ENCODE measurements around the gene GALNS.

GALNS gene

GRCh38 chr16:88857728-88858339, 1.1 kb upstream of the GALNS start:
- peak; percentile 74 for DNase-seq (ENCODE audit: low spot score)

- no peak for DNase-seq (ENCODE audit: low spot score)
Observed at GRCh38 chr16:88856122-88856827, 472 bp downstream of the GALNS start.

- DNase-seq (ENCODE audit: low spot score): no peak
Observed at GRCh38 chr16:88855736-88856121, 1.0 kb downstream of the GALNS start.

- no peak for DNase-seq (ENCODE audit: low spot score)
Observed at GRCh38 chr16:88855176-88855575, 1.6 kb downstream of the GALNS start.

- DNase-seq (ENCODE audit: low spot score): no peak
Observed at GRCh38 chr16:88854306-88855111, 2.2 kb downstream of the GALNS start.

GRCh38 chr16:88853325-88853941, 3.3 kb downstream of the GALNS start:
- no peak for DNase-seq (ENCODE audit: low spot score)

GRCh38 chr16:88851616-88852015, 5.1 kb downstream of the GALNS start:
- no peak for DNase-seq (ENCODE audit: low spot score)

GRCh38 chr16:88850531-88851199, 6.1 kb downstream of the GALNS start:
- no peak for DNase-seq (ENCODE audit: low spot score)

- DNase-seq (ENCODE audit: low spot score): no peak
Observed at GRCh38 chr16:88848557-88848956, 8.2 kb downstream of the GALNS start.

- DNase-seq (ENCODE audit: low spot score): no peak
Observed at GRCh38 chr16:88847654-88848053, 9.1 kb downstream of the GALNS start.

- no peak for DNase-seq (ENCODE audit: low spot score)
Observed at GRCh38 chr16:88846088-88846487, 10.7 kb downstream of the GALNS start.

- no peak for DNase-seq (ENCODE audit: low spot score)
Observed at GRCh38 chr16:88844419-88845036, 12.2 kb downstream of the GALNS start.

- no peak for DNase-seq (ENCODE audit: low spot score)
Observed at GRCh38 chr16:88843256-88843655, 13.5 kb downstream of the GALNS start.

- no peak for DNase-seq (ENCODE audit: low spot score)
Observed at GRCh38 chr16:88842806-88843205, 13.9 kb downstream of the GALNS start.

GRCh38 chr16:88842308-88842756, 14.4 kb downstream of the GALNS start:
- no peak for DNase-seq (ENCODE audit: low spot score)

GRCh38 chr16:88841521-88842307, 15.0 kb downstream of the GALNS start:
- no peak for DNase-seq (ENCODE audit: low spot score)

- DNase-seq (ENCODE audit: low spot score): no peak
Observed at GRCh38 chr16:88840600-88841215, 16.0 kb downstream of the GALNS start.

- no peak for DNase-seq (ENCODE audit: low spot score)
Observed at GRCh38 chr16:88839745-88840599, 16.8 kb downstream of the GALNS start.

- DNase-seq (ENCODE audit: low spot score): no peak
Observed at GRCh38 chr16:88839026-88839529, 17.7 kb downstream of the GALNS start.
